DND-41 (cell line): ENCODE data around the gene SLC35E2B.

Experiments used
- ATAC-seq: fragments of 200-7000 bp; cut with Tn5 transposase; 3 replicates; pipeline ENCODE4 v1.9.1; 2021; ENCODE audit warnings: low read depth; ENCODE audit not compliant: insufficient read depth
- DNase-seq: peaks from one replicate; pipeline ENCODE4 v3.0.0-alpha.2; 2020
- H2AFZ ChIP-seq: 2 replicates; pipeline ENCODE4 v1.6.0; 2012; ENCODE audit warnings: low read depth, low read length
- H3K27ac ChIP-seq: 2 replicates; pipeline ENCODE4 v1.5.1; 2012; ENCODE audit warnings: low read length, inconsistent platforms
- H3K27me3 ChIP-seq: fragments of 200-600 bp; sonication (generic); 2 replicates; pipeline ENCODE4 v1.6.0; 2012; ENCODE audit warnings: low read length, mild to moderate bottlenecking, inconsistent platforms; ENCODE audit not compliant: insufficient read depth, poor library complexity
- H3K36me3 ChIP-seq: 2 replicates; pipeline ENCODE4 v1.5.1; 2012; ENCODE audit warnings: low read length, inconsistent platforms; ENCODE audit not compliant: insufficient read depth
- H3K4me1 ChIP-seq: 2 replicates; pipeline ENCODE4 v1.5.1; 2012; ENCODE audit warnings: mild to moderate bottlenecking, low read length; ENCODE audit not compliant: insufficient read depth
- H3K4me2 ChIP-seq: 2 replicates; pipeline ENCODE4 v1.6.0; 2012; ENCODE audit warnings: mild to moderate bottlenecking, moderate library complexity, low read length, inconsistent platforms; ENCODE audit not compliant: insufficient read depth
- H3K4me3 ChIP-seq, 2 experiments: fragments of 200-600 bp in 1 of 2; shearing (Covaris generic) in 1 of 2; 2 replicates each; pipeline ENCODE4 v1.5.1; 2012 to 2016; ENCODE audit warnings: inconsistent platforms in 2 of 2, low read length in 2 of 2, mild to moderate bottlenecking in 2 of 2, low read depth in 1 of 2, moderate library complexity in 1 of 2
- H3K79me2 ChIP-seq: 2 replicates; pipeline ENCODE4 v1.6.0; 2012; ENCODE audit warnings: low read length, inconsistent platforms; ENCODE audit not compliant: insufficient read depth
- H3K9ac ChIP-seq: 2 replicates; pipeline ENCODE4 v1.6.0; 2012; ENCODE audit warnings: low read depth, mild to moderate bottlenecking, inconsistent platforms, low read length, moderate library complexity
- H3K9me3 ChIP-seq: 2 replicates; pipeline ENCODE4 v1.5.1; 2012; ENCODE audit warnings: low read length, moderate library complexity, mild to moderate bottlenecking, inconsistent platforms; ENCODE audit not compliant: insufficient read depth, severe bottlenecking
- H4K20me1 ChIP-seq: 2 replicates; pipeline ENCODE4 v1.6.0; 2012; ENCODE audit warnings: low read length; ENCODE audit not compliant: insufficient read depth
- EZH2 ChIP-seq: IDR thresholded peaks from 3 replicates; pipeline ENCODE4 v1.6.1; 2012; ENCODE audit warnings: borderline replicate concordance, low read depth, mild to moderate bottlenecking, moderate library complexity, low read length, inconsistent platforms; ENCODE audit not compliant: severe bottlenecking
- TF ChIP-seq, protein P1 (sequence below): IDR thresholded peaks from 2 replicates; pipeline ENCODE4 v1.5.1; 2012; ENCODE audit warnings: borderline replicate concordance, low read length, moderate library complexity, mild to moderate bottlenecking; ENCODE audit not compliant: poor library complexity, severe bottlenecking; ENCODE audit errors: extremely low read depth

SLC35E2B gene

DNA sequence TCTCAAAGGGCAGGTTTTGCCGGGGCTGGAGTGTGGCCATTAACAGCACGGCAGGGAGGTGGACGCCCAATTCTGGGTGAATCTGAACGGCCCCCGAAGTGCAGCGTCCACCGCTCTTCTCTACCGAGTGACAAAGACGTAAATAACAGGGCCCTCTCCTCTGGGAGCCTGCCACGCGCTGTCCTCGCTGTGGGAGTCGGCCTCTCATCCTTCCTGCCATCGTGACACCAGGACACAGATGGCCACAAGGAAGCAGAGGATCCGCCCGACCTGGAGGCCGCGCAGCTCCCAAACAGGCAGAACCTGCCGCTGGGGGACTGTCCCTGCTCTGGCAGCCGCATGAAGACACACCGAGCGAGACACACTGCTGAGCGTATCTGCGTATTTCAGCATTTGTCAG is 21.7 kb downstream of the SLC35E2B start:
- Histone ChIP-seq H3K79me2 (no peaks in the 10 kb centered on the region), H3K9me3 (no peaks in the 10 kb centered on the region), H3K4me3 (no peak overlapping the region), H3K27ac (no peak overlapping the region), H3K4me1 (no peaks in the 10 kb centered on the region), H3K4me2 (no peak overlapping the region), H2AFZ (no peak overlapping the region), H4K20me1 (no peaks in the 10 kb centered on the region), H3K27me3 (no peaks in the 10 kb centered on the region), H3K36me3 (peaks cover 40% of the 10 kb centered on the region), H3K9ac (no peak overlapping the region)
- TF ChIP-seq, protein P1, sequence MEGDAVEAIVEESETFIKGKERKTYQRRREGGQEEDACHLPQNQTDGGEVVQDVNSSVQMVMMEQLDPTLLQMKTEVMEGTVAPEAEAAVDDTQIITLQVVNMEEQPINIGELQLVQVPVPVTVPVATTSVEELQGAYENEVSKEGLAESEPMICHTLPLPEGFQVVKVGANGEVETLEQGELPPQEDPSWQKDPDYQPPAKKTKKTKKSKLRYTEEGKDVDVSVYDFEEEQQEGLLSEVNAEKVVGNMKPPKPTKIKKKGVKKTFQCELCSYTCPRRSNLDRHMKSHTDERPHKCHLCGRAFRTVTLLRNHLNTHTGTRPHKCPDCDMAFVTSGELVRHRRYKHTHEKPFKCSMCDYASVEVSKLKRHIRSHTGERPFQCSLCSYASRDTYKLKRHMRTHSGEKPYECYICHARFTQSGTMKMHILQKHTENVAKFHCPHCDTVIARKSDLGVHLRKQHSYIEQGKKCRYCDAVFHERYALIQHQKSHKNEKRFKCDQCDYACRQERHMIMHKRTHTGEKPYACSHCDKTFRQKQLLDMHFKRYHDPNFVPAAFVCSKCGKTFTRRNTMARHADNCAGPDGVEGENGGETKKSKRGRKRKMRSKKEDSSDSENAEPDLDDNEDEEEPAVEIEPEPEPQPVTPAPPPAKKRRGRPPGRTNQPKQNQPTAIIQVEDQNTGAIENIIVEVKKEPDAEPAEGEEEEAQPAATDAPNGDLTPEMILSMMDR: no peak
- no peak for TF ChIP-seq EZH2
- DNase-seq: no peak
- no peak for ATAC-seq

DNA sequence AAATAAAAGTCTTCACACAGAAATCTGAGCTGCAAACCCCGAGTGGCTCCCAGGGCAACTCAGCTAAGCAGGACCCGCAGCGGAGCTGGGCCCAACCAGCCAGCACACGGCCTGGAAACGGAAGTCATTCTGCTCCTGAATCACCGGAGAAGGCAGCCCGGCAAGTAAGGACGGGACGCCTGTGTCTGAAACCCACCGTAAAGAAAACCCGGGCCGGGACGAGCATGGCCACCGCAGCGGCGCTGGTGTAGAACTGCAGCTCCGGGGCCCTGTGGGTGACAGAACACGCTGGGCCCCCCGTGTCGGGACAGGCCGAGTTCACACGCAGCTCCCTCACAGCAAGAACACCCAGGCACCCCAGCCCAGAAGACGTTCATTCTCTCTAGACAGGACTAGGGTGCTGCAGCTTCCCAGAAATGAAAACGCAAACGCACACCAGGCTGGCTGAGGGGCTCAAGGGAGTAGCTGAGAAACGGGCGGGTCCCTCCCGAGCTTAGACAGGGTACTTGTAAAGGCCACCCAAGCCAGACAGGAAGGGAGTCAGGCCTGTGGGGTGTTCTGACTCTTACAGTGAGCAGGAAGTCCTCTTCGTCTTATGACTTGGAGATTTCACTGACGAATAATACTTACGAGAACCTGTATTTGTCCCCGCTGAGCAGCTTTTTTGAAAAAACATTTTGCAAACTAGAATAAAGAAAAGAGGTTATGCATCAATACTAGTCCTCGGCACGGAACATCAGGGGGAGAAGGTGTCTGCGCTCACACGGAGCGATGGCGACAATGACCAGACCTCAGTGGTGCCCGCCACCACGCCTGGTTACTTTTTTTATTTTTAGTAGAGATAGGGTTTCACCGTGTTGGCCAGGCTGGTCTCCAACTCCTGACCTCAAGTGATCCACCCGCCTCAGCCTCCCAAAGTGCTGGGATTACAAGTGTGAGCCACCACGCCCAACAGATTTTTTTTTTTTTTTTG is 22.8 kb downstream of the SLC35E2B start:
- Histone ChIP-seq H3K4me1 (no peaks in the 10 kb centered on the region), H3K27ac (no peak overlapping the region), H2AFZ (no peak overlapping the region), H4K20me1 (no peaks in the 10 kb centered on the region), H3K79me2 (no peaks in the 10 kb centered on the region), H3K9ac (no peak overlapping the region), H3K9me3 (no peaks in the 10 kb centered on the region), H3K4me2 (no peak overlapping the region), H3K27me3 (no peaks in the 10 kb centered on the region), H3K4me3 (no peak overlapping the region), H3K36me3 (peaks cover 51% of the 10 kb centered on the region)
- no peak for TF ChIP-seq EZH2
- TF ChIP-seq, protein P1: no peak
- no peak for ATAC-seq
- no peak for DNase-seq

DNA sequence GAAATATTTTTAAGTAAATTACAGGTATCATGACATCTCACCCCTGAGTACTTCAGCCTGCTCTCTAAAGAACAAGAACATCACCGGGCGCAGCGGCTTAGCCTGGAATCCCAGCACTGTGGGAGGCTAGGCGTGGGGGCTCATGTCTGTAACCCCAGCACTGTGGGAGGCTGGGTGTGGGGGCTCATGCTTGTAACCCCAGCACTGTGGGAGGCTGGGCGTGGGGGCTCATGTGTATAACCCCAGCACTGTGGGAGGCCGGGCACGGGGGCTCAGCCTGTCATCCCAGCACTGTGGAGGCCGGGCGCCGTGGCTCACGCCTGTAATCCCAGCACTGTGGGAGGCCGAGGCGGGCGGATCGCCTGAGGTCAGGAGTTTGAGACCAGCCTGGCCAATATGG is 26.1 kb downstream of the SLC35E2B start:
- H3K36me3 ChIP-seq: peaks cover 43% of the 10 kb centered on the region
- H3K4me3 ChIP-seq: no peak overlapping the region
- ATAC-seq: no peak
- no peaks in the 10 kb centered on the region for H3K9me3 ChIP-seq
- DNase-seq: no peak
- H2AFZ ChIP-seq: no peak overlapping the region
- H3K9ac ChIP-seq: no peak overlapping the region
- H3K27ac ChIP-seq: no peak overlapping the region
- H3K27me3 ChIP-seq: no peaks in the 10 kb centered on the region
- no peak overlapping the region for H3K4me2 ChIP-seq
- no peaks in the 10 kb centered on the region for H3K4me1 ChIP-seq
- no peaks in the 10 kb centered on the region for H3K79me2 ChIP-seq
- H4K20me1 ChIP-seq: no peaks in the 10 kb centered on the region
- no peak for TF ChIP-seq EZH2
- TF ChIP-seq, protein P1: no peak
